NCI-H345 (cell line): ENCODE data around the gene LRMDA.

Source experiments
- DNase-seq: peaks from one replicate; lab custom pipeline; 2025; lab: John Stamatoyannopoulos, UW

LRMDA gene

DNA sequence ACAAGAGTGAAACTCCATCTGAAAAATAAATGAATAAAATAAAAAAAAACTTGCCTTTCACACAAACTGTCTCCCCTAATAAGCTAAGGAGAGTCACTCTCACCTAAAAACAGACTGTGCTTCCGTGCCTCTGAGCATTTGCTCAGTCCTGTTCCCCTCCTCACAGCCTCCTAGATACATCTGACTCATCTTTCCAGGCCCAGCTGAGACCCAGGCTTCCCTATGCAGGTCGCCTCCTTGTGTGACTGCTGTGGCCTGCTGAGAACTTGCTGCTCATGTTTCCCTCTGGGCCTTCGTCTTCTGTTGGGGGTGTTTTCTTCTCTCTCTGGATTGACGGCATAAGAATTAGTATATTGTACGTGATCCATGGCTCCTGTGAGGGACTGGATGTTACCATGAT is 777.7 kb downstream of the LRMDA start:
- no peak for DNase-seq

DNA sequence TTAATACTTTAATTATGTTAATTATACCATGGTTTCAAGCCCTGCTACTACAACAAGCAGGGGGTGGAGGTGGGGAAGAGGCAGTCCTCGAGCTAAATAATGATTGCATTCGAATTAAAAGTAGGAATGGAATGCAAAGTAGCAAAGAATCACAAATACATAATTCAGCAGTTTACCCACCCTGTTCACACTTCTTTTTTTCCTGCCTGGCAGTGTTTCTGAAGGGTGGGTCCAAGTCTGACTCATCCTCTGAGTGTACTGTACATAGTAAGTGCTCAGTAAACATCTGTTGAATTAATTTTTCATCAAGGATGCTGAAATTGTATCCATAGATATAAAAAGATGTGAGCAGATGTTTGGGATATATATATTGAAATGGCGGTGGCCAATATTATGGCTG is 778.8 kb downstream of the LRMDA start:
- DNase-seq, result no peak

DNA sequence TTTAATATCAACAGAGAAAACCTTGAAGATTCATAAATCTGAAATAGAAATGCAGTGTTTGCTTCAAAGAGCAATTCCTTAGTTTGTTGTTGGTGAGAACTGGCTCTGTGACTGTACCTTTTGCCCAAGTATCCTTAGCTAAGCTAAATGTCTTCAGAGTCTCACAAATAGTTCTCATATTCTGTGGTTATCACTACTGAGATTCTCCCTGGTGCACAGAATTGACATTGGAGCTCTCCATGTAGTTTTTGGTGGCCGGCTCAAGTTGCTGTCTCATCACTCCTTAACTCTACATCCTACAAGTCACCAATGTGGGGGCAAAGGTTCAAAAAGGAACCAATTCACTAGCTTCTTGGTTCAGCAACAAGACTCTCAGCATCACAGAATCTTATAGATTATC is 780.3 kb downstream of the LRMDA start:
- DNase-seq, result no peak

DNA sequence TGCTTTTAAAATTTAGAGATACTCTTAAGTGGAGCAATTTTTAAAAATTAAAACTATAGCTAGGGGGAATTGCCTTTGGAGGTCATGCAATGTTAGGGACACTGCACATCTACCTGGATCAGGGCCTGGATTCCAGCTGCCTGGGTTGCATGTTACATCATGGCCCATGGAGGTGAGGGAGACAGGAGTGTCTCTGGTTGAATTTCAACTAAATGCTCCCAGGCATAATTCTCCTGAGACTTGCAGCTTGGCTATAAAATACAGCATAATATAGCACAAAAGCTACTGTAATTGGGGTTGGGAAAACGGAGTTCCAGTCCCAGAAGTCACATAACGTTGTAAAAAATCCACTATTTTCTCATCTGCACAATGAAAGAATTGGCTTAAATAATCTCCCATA is 782.5 kb downstream of the LRMDA start:
- DNase-seq, result no peak

DNA sequence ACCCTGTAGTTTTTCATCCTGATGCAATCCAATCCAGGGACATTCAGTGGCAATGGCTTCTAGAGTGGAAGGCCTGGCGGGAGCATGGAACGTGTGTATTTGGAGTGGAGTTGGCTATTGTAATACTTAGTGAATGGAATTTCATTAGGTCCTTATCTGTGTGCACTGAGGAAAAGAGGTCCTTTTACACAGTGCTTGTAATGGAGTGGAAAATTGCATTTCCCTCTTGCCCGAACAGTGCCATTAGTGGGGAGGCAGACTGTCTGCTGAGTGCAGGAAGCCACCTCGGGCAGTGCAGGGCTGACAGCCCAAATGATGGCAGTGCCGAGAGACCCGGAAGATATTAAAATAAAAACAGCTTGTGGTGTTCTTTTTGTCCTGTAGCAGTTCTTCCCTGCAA is 786.6 kb downstream of the LRMDA start:
- DNase-seq, result peak; percentile 49

DNA sequence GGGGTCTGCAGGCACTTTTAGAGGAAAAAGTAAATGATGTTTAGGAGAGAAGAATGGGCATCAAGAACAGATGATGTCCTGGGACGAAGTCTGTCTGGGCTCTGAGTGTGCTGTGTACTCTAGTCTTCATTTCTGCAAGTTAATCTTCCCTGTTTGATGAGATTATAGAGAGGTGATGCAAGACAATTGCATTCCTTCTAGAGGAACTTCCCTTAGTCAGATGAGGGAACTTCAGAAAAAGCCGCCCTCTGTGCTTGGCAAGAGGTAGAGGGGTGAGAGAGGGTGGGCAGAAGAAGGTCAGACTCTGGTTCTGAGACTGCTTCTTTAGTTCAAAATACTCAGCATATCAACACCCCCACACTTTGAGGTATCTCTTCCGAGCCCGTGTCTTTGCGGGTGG is 797.9 kb downstream of the LRMDA start:
- DNase-seq, result no peak

DNA sequence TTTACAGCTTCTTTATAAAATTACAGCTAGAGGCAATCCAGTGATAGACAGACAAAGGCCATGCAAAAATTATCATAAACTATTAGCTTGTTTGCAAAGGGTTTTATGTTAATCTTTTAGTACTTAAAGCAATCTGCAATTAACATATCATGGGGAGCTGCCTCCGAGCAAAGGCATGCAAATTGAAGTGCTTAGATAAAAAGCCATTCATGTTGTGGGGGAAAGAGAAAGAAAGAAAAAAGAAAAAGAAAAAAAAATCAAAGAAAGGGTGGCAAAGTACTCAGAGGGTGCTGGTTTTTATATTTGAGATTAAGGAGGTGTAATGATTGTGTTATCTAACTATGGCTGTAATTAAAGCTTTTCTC is 799.5 kb downstream of the LRMDA start:
- DNase-seq, result no peak

DNA sequence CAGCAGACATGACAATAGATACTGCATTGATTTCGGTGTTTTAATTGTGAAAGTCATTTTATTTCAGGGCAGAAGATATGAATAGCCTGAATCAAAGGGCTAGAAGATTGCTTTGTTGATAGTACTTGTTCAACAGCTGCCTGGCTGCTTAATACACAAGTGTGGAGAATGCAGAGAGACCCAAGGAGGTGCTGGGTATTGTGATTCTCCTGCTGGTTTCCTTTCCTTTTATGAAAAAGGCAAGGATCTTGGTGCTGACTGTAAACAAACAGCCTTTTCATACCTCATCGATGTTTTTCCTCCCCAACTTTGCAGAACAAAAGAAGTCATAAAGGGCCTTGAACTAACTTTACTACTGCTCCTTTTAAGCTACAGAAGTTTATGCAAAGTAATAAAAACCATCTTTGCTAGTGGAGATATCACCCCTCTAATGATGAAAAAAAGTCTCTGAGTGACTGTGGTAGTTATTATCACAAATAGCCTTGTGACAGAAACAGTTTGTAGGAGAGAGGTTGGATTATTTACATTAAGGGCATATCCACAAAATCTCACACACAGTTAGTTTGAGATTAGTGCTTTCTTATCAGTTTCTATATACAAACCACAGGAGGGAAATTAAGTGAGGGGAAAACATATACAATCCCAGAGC is 800.0 kb downstream of the LRMDA start:
- DNase-seq, result no peak

DNA sequence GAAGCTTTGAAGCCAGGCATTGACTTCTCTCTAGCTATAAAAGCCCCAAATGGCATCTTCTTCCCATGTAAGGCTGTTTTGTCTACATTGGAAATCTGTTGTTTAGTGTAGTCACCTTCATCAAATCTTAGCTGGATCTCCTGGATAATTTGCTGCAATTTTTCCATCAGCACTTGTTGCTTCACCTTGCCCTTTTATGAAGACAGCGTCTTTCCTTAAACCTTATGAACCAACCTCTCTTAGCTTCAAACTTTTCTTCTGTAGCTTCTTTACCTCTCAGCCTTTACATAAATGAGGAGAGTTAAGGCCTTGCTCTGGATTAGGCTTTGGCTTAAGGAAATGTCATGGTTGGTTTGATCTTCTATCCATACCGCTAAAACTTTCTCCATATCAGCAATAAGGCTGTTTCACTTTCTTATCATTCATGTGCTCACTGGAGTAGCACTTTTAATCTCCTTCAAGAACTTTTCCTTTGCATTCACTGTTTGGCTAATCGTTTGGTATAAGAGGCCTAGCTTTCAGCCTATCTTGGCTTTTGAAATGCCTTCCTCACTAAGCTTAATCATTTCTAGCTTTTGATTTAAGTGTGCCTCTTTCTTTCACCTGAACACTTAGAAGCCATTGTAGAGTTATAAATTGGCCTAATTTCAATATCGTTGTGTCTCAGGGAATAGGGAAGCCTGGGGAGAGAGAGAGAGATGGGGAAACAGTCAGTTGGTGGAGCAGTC is 803.2 kb downstream of the LRMDA start:
- no peak for DNase-seq

DNA sequence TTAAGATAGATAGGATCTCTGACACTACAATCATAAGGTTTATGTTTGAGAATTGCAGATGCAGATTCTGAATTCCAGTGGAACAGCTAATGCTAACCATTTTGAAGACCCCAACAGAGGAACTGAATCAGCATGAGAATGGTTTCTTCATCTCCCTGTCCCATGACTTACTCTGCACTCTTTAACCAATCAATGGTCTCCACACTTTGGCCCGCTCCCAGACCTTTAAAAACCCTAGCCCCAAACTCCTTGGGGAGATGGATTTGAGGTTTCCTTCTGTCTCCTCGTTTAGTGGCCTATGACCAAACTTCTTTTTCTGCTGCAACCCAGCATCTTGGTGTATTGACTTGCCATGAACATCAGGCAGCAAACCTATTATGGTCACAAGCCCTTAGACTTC is 804.9 kb downstream of the LRMDA start:
- no peak for DNase-seq

DNA sequence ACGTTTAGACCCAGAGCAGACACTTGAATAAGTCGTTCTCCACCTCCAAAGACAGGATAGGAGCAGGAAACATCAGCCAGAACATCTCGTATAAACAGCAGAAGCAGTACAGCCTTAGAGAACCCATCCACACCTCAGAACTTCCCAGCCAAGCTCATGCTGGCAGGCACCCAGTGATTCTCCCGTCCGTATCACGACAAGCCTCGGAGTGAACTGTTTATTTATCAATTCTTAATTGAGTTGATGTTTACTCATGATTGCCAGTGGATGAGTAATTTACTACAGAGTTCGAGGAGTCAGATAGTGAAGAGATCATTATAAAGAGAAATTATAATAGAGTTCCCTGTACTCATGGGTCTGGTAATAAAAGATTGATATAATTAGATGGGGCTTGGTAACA is 811.5 kb downstream of the LRMDA start:
- DNase-seq, result no peak

DNA sequence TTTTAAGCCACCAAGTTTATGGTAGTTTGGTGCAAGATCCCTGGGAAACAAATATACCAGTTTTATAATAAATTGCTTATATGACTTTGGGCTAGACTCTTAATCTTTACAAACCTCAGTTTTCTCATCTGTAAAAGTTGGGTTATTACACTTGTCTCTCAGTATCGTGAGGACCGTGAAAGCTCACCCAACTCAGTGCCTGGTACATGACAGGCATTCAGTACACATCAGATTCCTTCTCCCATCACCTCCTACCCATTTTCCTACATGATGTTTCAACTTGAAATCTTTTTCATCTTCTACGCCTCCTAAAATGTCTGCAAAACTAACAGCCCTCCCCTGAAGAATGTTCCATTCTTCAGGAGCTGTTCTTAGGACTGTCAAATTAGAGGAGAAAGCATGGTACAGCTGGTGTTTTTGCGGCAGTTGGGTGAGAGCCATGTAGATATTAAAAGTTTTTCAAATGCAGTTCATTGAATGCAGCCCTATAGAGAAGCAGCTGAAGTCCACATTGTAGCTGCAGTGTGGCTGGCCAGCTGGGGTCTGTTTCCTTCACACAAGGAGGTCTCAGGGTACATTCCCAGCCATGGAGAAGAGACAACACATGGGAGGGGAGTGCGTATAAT is 812.8 kb downstream of the LRMDA start:
- DNase-seq, result no peak

DNA sequence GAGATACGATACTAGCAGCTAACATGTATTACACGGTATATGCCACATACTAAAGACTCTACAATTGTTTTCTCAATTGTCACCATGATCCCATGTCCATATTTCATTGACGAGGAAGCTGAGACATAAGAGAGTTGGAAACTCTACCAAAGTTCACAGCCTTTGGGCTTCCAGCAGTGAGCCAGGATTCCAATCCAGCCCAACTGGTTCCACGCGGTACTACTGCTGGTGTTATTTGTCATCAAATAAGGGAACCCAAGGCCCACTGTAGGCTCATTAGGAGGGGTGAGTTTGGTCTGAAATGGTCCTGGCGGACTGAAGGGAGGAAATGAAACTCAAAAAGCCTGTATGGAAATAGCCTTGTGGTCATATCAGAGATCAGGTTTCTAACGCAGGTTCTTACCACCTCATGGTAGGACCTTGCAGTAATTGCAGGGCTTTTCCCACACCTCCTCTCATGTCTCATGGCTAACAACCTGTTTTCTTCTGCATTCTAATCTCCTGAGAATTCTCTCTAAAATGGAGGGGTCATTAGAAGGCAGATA is 814.6 kb downstream of the LRMDA start:
- DNase-seq, result no peak

DNA sequence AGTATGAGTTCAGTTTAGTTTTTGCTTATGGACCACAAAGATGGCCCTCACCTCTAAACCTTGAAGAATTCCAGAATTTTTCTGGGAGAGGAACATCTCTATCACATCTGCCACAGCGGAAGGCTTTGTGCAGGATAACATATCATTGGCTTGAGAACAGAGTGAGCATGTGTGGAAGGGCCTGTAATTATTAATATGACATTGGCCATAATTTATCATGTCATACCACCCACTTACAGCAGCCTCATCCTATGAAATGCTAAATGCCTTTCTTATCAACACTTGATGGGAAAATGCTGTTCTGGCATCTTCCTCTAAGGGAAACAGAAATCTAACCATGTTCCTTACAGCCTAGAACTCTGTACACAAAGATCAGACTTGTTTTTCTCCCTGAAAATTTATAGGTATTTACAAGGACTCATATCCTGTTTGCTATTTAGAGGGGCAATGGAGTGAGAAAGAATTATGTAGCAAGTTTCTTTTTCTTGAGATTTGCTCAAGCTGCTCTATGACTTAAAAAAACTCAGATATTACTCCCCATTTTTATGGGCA is 817.3 kb downstream of the LRMDA start:
- no peak for DNase-seq

DNA sequence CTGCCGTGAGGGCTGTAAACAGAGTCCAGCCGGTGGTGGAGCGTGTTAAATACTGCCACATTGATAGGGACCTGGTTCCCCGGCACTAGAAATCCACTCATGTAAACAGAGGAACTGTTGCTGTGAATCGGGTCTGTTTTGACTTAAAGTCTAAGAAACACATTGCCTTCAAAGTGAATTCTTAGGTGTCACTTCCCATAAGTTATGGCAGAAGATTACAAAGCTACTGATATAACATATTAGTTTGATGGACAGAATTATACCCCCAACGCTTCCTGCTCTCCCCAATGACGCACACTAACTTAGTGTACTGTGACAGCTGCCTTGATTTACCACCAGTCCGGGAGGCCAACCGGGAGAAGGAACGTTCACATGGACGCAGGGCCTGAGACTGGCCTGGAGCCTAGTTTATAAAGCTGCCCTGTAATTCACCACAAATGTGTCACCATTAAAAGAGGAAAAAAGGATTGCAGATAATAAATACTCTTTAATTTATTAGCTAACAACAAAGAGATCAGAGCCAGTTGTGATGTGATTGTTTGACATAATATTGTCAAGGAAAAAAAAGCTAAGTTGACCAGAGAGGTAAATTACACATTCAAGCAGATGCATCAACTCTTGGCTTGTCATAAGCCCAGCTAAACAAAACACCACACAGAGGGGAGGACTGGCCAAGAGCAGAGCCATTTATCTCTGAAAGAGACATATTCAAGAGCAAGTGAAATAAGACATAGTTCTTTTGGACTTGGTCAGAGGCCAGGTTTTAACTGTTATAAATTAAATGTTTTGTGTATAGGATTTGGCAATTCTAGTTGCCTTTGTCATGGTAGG is 820.6 kb downstream of the LRMDA start:
- no peak for DNase-seq

DNA sequence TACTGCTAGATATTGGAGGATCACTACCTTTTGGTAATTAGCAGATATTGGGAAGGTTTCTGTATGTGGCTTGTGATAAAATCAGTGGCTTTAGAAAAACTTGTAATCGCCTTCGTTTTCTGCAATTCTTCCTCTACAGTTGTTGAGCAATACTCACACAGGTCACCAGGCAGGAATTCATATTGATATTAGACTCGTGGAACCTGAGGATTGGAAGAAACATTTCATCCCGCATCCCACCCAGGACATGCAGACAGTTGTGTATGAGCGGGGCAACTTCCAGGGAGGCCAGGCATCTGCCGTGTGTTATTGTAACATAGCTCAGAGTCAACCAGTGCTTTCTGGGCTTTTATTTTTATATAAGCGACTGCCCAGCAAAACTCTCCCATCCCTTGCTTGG is 821.3 kb downstream of the LRMDA start:
- DNase-seq, result no peak

DNA sequence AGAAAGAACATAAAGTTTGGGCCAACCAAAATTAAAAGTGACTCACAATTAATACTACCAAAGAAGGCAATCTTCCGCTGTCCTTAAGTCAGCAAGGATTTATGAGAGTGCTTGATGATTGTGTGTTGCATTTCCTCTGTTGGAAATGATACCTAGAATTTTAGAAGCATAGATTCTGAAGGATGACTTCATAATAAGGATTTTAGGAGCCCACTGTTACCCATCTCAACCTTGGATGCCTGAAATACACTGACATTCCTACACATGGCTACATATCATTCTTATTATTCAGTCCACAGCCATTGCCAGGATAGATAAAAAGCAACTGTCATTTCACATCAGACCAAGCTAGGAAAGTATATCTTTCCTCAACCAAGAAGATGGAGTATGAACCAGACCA is 823.8 kb downstream of the LRMDA start:
- DNase-seq, result no peak

DNA sequence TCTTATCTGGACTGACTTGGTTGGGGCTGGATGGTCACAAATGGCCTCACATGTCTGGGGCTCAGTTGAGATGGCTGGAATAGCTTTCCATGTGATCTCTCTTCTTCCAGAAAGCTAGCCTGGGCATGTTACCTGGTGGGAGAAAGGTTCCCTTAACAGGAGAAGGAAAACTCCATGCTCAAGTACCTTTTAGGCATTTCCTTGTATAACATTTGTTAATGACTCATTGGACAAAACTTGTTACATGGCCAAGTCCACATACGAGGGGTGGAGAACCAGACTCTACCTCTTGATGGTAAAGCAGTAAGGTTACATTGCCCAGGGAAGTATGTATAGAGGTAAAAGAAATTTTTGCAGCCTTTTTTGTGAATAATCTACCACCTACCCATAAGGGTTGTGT is 826.4 kb downstream of the LRMDA start:
- no peak for DNase-seq

DNA sequence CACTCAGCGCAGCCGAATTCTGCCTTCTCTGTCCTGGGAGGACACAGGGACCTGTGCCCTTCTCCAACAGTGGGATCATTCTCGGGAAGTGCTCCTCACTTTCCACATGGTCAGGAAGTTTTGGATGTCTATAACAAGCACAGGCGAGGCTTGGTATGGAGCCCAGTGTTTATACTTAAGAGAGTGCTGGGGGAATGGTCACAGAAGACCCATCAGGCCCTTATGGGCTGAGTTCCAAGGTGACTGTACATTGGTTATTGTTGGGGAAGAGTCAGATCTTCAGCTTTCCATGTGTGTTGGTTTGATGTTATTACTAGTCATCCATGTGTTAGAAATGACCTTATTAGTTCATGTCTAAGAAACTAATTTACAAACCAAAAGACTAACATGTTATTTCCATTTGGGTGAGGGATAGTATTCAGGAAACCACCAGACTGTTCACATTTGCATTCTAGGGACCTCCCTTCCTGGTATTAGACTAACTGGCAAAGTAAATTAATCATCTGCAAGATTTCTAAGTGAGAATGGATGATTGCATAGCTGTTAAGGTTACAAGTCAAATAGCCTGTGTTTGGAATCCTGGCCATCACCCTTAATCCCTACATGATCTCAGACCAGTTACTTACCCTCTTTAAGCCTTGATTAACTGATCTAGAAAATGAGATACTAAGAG is 834.2 kb downstream of the LRMDA start:
- DNase-seq, result no peak

DNA sequence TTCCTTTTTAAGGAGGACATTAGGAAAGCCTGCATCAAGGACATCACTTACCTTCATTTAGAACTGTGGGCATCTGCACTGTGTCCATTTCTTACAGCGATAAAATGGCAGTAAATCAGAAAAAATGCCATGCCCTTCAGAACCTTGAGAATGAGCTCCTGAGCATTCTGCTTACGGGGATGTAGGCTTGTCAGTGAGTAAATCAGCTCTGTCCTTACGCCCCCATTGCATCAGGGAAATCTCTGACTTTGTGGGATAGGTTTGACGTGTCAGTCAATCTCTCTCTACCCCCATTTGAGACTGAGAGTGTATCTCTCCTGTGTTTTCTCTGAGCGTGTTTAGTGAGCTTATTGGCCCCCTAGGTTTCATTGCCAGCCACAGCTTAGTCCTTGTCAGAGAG is 837.1 kb downstream of the LRMDA start:
- DNase-seq, result no peak

DNA sequence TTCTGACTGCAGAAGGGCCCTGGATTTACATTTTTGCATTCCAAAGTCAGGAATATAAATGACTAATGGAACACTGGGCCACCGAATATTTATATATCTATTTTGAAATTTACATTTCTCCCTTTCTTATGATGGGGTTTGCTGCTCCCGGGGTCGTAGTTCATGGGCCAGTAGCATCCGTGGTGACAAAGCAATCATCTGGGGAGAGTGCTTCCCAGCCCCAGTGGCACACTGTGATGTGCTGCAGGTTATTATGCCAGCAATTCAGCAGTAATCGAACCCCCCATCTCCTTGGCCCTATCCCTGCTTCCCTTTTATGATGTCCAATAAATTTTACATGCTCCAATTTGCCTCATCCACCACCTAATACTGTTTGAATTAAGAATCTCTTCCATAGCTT is 837.5 kb downstream of the LRMDA start:
- DNase-seq, result no peak

DNA sequence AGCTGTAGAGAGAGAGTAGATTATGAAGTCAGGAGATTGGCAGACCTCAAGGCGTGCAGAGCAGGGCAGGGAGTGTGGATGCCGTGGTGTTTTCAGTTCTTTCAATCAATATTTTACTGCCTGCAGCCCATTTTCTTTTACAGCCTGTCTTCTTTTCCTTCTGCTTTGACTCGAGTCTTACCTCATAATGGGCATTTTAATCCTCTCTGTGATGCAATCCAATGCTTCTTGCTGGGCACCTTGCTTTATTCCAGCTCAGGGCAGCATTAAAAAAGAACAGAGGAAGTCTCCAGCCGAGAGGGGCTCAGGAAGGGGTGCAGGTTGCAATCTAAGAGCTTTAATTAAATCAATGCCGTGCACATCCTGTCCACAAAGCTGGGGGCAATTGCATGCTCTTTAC is 839.0 kb downstream of the LRMDA start:
- DNase-seq, result no peak
